Smooth muscle cell of the brain vasculature (primary cell): Measurements from ENCODE around the gene ZIC2.
"Not testable (repeated sequence)": the region's sequence is repeated elsewhere in the genome, so short reads cannot be mapped to it uniquely, and the experiment has no call there.

Experiments used
- DNase-seq: peaks from one replicate; pipeline ENCODE4 v3.0.0-alpha.2; 2012; ENCODE audit warnings: low read depth, low spot score

ZIC2 gene

DNA sequence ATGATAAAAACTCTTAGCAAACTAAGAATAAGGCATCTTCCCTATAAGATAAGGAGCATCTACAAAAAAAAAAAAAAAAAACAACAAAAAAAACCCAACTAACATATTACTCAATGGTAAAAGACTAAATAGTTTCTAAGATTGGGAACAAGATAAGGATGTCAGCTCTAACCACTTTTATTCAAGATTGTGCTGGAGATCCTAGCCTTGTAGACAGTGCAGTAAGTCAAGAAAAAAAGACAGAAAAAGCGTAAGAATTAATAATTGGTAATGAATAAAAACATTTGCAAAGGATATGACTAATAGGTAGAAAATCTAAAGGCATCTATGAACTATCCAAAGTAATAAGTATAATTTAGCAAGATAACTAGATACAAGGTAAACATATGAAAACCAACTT lies 33.0 kb downstream of the ZIC2 start:
- no peak for DNase-seq

DNA sequence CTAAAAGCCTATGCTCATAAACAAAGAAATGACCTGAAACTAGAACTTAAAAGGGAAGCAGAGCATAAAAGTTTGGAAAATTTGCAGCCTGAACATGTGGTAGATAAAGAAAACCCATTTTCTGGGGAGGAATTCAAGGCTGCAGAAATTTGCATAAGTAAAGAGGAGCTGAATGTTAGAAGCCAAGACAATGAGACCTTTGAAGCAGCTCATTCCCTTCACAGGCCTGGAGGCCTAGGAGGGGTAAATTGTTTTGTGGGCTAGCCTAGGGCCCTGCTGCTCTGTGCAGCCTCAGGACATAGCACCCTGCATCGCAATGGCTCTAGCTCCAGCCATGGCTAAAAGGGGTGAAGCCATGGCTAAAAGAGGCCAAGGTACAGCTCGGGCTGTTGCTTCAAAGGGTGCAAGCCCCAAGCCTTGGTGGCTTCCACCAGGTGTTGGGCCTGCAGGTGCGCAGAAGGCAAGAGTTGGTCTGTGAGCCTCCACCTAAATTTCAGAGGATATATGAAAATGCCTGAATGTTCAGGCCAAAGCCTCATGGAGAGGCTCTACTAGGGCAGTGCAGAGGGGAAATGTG lies 38.3 kb downstream of the ZIC2 start:
- DNase-seq: no peak

DNA sequence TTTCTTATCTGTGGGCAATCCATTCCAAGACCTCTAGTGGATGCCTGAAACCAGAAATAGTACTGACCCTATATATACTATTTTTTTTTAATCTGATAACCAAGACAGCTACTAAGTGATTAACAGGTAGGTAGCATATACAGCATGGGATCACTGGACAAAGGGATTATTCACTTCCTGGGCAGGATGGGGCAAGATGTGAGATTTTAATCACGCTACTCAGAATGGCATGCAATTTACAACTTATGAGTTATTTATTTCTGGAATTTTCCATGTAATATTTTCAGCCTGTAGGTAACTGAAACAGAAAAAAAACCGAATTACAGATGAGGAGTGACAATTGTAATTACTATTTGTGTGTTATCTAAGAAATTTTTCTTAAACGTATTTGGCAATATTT lies 41.2 kb downstream of the ZIC2 start:
- no peak for DNase-seq

DNA sequence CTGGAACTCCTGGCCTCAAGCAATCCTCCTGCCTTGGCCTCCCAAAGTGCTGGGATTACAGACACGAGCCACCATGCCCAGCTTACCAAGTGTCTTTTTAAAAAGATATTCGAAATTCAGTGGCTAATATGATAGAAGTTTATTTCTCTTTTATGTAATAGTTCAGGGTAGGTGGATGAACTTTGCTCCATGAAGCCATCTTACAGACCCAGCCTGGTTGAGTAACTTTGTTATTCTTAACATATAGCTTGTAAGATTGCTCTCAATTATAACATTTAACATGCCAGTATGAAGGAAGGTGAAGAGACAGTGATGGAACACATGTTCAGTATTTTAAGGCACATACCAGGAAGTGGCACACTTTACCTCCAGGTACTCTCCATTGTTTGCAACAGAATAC lies 42.4 kb downstream of the ZIC2 start:
- no peak for DNase-seq

DNA sequence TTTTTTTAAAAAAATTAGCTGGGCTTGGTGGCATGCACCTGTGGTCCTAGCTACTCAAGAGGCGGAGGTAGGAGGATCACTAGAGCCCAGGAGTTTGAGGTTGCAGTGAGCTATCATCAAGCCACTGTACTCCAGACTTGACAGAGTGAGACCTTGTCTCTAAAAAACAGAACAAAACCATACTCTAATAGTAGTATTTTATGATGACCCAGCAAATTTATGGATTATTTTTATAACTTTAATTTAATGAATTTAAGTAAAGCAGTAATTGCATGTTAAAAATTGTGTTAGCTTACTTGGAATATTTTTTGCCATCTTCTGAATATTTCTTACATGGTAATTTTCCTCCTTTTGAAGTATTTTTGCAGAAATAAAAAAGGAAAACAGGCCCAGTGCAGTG lies 48.3 kb downstream of the ZIC2 start:
- no peak for DNase-seq

DNA sequence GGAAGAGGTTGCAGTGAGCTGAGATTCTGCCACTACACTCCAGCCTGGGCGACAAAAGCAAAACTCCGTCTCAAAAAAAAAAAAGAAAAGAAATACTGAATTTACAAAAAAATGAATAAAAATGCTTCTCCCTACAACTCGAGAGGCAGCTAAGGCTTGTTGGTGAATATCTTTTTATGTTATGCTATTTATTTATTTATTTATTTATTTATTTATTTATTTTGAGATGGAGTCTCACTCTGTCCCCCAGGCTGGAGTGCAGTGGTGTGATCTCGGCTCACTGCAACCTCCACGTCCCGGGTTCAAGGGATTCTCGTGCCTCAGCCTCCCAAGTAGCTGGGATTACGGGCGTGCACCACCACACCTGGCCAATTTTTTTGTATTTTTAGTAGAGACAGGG lies 51.1 kb downstream of the ZIC2 start:
- DNase-seq: not testable (repeated sequence)

DNA sequence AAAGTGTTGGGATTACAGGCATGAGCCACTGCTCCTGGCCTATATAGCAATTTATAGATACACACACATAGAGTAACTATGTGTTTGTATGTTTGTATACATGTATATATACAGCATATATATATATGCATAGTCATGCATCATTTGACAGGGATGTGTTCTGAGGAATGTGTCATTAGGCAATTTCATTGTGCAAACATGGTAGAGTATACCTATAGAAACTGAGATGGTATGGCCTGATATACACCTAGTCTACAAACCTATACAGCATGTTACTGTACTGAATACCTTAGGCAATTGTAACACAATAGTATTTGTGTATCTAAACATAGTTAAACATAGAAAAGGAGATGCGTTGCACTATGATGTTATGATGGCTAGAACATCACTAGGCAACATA lies 54.4 kb downstream of the ZIC2 start:
- no peak for DNase-seq
